HG03196 (cell line): ENCODE results near the gene PARVA.

Experiments
- ATAC-seq: cut with Tn5 transposase; IDR thresholded peaks from one replicate; pipeline ENCODE4 v1.9.1; 2021; ENCODE audit not compliant: unreplicated experiment

Gene PARVA

DNA sequence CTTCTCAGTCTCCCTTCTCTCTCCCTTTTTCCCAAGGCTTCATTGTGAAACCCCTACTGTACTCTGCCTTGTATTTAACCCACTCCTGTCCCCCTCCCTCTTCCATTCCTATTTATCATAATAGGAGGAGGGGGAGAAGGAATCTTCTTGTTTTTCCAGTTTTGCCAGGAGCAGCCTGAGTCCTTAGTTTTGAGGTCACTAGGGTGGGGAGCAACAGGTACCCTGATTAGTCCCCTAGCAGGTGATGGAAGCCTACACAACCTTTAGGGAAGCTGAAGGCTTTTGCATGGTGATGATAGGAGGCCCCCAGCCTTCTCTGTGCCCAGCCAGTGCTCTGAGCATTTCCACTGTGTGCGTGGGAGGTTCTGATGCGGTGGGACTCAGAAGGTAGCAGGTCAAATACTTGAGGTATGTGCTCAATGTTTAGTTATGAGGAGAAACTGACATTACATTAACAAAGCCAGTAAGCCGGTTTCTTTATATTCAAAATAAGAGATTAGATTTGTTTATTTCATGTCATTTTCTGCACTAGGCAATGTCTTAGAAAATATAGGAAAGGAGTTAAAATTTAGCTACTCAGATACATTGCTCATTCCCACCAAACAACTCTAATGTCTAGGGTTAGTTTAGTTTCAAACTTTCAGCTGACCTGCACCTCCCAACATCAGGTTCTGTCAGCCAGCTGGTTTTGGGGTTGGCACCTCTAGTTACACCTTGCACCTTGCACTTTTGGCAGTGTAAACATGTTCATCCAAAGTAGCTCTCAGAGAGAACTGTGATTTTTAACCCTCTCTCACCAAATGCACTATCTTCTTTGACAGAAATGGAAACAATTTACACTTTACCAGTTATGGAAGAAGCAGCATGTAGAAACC lies 26.0 kb downstream of the PARVA start:
- no peak for ATAC-seq

DNA sequence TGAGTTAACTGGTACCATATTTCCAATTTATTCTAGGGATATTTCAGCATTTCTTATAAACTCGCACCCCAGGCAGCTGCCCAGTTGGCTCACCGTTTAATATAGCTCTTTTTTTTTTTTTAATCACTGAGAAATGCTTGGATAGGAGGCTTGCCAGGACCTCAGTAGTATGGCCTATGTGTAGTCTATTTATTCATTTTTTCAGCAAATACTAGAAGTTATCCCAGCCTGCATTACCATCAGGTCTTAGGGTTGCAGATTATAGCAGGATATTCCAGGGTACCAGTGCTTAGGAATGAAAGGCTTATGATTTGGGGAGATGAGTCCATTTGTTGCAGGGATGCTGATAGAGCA lies 26.6 kb downstream of the PARVA start:
- ATAC-seq: no peak

DNA sequence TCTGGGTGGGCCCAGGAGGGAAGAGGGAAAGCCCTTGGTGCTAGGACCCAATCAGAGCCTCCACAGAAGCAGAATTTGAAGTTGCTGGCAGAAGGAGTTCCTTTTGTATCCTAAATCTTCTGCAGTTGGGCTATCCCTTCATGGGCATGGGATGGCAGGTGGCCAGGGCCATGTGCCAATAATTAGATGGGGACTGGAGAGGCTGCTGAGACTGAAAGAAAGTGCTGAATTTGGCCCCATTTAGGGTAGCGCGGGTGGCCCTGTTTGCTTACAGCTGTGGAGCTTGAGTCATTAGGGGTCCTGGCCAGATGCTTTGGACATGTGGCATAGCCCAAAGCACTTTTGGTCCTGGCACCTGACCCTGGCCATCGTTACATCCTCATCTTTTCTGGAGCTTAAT lies 27.1 kb downstream of the PARVA start:
- no peak for ATAC-seq

DNA sequence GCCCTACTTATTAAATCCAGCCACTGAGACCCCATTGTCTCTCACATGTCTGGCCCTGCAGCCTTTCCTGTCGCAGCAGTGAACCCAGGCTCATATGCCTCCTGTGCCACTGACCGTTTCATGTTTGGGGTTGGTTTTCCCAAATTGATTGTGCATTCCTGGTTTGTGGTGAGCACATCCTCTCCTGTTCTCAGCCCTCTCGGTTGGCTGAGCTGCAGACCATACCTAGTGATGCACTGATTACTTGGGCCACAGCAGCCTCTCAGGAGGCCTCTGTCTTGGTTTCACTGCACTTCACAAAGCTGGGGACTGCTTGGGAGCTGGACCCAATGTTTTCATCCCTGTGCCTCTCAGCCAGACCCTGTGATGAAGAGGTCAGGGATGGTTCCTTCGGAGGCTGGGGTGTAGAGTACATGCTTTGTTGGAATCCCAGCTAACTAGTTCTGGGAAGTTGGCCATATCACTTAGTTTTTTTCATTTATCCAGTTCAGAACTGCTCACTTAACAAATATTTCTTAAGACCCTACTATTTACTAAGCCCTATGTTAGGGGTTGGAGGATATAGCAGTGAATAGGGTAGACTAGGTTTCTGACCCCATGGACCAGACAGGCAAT lies 30.9 kb downstream of the PARVA start:
- ATAC-seq: no peak

DNA sequence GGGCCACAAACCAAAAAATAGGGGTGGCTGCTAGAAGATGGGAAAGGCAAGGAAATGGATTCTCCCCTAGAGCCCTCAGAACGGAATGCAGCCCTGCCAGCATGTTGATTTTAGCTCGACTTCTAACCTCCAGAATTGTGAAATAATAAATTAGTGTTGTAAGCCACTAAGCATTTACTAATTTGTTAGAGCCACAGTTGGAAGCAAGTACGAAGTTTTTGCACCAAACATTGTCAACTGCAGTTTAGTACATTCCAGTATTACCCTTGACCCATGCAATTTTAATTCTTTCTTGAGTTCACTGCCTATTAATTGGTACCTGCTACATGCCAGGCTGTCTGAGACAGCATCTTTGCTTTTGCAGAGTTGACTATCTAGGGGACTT lies 32.2 kb downstream of the PARVA start:
- ATAC-seq: no peak

DNA sequence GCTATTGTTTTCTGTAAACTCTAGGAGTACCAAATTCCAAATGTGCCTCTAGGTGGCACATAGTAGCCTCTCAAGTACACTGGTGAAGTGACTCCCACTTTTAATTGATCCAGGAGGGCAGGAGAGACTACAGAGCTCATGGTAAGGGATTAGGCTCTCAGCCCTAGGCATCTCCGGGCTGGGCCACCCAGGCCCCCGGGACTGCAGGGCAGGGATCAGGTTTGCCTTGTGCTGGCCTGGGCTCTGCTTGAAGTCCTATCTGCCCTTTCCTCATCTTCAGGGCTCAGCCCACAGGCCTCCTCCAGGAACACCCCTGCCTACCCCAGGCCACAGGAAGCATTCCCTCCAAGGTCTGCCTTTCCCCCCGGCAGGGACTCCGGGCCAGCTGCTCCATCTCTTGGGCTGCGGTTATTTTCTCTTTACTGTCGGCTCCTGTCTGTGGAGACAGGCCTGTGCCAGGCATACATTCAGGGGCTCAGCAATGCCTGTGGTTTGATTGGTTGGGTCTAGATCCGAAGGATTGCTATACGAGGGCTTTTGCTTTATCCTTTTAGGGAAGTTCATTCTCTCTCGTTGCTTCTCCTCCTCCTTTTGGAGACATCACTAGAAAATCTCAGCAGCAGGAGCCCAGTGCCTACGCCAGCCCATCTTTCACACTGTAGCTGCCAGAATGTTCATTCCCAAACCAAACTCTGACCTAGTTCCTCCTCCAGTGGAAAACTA lies 32.8 kb downstream of the PARVA start:
- no peak for ATAC-seq

DNA sequence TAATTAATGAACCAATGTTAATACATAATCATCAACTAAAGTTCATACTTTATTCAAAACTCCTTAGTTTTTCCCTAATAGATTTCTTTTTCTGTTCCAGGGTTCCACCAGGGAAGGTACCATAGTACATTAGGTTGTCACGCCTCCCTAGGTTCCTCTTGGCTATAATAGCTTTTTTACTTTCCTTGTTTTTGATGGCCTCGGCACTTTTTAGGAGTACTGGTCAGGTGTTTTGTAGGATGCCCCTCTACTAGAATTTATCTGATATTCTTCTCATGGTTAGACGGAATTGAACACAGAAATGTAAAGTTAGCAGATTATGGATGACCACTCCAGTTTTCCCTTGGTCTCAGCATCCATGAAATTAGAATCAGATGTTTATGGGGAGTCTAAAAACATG lies 34.0 kb downstream of the PARVA start:
- no peak for ATAC-seq

DNA sequence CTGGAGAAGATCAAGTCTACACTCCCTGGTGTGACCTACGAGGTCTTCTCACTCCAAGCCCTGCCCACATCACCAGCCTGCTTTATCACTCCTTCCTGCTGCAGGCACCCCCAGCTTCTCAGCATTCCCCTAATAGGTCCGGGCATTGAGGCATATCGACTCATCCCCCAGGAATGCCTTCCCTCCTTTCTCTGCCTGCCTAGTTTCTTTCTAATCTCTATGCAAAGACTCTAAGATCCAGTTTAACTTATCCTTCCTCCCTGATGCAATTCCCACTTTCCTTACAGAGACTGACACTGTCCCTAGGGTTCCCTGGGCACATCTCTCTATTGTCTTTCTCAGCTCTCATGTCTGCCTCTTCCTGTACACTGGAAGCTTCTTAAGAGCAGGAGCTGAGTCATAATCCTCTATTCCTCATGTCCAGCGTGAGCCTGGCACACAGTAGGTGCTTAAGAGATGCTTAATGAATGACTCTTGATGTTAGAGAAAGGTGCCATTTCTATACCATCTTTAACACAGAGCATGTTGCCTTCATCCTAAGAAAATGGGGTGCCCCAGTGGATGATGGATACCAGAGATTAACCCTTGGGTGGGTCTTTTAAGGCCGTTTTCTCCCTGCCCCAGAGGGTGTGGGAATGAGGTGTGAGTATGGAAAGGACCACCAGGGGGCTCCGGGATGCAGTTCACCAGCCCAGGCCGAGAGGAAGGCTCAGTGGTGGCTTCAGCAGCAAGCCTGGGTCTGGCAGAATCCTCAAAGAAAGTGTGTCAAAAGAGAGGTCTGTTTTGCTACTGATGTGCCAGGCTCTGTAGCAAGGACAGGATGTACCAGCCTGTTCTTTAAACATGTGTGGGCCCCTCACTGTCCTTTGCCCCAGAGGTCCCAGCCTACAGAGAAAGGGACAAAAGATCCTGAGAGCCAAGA lies 34.7 kb downstream of the PARVA start:
- no peak for ATAC-seq

DNA sequence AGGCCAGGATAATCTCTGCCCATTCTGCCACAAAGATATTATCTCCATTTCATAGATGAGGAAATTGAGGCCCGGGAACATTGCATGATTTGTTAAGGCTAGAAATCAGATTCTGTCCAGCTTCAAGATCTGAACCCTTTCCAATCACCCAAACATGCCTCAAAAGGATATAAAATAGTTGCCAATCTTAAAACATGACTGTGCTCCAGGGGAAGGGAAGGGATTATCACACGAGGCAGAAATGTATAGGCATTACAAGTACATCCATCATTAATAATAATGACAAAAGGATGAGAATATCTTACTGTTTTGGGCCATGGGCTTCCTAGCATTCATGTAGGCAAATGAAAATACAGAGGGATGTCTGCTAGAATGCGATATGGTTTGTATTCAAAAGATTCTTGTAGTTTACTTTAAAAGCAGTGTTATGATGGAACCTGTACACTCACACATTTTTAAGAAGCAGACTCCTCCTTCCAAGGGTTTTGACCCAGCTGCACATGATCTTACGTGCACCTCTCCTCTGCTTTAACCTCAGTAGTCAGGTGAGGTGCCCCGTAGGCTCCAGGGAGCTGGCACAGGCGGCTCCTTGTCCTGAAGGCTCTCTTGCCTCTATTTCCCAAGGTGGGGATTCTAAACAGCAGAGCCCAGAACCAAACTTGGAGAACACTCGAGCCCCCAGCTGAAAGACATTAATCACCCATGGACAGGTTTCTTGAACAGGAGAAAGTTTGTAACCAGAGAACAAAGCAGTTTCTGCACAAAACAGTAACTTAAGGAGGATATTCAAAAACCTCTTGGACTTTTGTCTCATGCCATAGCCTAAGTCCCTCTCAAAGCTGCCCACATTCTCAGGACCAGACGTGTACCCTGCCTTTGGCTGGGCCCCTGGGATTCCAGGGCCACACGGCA lies 36.0 kb downstream of the PARVA start:
- no peak for ATAC-seq

DNA sequence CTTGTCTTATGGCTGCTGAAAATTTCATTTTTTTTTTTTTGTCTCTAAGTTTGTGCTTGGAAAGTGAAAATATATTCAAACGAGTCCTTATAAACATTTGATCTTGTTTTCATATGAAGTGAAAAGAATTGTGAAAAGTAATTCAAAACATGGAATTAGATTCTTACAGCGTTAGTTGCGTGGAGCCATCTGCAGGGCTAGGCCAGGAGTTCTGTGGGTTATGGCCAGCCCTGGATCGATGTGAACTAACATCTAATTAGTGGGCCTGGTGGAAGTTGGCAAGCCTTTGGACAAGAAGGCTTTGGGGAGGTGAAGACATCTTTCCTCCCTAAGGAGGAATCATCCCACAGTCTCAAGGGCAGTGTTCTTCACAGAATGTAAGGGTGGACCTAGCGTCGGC lies 37.2 kb downstream of the PARVA start:
- no peak for ATAC-seq

DNA sequence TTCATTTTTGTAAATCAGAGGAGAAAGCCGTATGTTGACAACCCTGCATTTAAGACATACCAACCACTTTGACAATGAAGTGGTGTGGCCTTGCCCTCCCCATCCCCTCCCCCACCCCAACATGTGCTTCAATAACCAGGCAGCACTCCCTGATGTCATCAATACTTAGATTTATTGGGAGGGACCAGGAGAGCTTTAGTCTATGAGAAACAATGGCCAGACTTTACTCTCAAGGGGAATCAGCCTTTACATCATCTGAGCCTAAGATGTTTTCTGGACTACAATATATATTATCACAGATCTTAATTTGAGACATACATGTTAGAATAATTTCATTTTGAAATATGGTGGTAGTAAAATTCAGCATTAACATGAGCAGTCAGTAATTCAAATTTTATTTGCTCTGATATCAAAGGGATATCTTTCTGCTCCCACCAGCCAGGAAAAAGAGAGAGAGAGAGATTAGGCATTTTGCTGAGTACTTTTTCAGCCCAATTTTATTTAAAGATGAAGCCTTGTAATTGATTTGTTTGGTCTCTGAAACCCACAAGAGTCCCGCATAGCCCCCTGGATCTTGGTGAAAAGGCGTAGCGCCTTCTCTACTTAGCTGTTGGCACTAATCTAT lies 38.1 kb downstream of the PARVA start:
- no peak for ATAC-seq

DNA sequence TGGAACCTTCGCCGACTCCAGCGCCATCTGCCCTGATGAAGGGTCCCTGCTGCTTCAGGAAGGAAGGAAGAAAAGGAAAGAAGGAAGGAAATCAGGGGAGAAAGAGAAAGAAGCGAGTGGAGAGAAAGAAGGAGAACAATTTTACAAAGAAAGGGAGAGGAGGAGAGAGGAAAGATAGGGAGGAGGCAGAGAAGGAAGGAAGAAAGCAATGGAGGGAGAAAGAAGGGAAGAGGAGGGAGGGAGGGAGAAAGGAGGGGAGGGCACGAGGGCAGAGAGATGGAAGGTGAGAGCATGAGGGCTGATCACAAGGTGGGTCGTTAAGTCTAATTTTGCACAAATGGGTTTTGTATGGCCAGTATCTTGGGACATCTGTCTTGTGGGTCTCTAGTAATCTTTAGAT lies 39.2 kb downstream of the PARVA start:
- ATAC-seq: no peak

DNA sequence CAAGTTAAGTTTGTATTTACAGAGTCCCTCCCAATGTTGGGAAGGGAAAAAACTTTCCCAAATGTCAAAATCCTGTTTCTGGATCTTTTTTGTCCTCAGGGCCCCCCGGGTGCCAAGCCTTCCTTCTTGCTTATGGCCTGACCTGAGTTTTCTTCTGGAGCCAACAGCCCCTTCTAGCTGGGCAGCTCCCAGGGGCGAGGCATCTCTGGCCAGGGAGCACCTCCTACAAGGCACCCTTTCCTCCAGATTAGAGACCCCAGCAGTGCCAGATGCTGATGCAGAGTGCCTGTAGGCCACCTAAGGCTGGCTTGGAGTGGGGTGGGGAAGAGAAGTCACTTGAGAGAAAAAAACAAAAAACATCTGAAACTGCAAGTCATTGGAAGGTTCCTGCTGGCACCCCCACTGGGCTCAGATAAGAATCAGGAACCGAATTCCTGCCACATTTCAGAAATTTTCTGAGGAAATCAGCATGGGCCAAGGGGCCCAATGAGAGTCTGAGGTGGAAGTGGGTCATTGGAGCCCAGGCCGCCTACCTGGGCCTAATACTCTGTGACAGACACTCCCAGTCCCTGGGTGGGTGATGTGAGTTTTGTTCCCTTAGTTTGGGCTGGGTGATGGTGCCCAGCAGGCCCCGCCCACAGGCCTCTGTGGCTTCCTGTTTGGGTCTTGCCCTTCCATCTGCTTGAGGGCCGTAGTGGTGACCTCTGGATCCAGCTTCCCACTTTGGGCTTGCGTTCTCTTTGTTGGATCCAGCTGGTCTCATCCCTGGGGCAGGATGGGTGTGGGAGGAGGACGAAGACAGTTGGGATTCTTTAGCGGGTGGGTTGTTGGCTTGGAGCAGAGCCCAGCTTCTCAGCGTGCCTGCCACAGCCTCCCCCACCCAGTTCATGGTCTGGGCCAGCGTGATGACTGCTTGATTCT lies 40.6 kb downstream of the PARVA start:
- ATAC-seq: no peak

DNA sequence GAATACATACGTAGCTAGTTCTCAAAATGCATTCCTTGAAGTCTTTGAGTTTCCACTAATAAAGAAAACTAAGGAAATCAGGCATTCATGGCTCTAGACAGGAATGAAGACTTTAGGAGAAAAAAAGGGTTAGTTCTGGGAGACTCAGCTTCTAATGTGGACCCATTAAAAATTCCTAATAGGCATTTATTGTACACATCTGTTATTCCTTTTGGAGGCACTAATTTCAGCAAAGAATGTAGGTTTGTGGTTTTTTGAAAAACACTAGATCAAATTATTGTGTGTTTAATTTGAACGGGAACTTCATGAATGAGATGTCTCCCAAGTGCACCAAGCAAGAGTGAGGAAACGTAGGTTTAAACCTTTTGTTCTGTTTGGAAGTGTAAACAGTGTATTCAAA lies 42.7 kb downstream of the PARVA start:
- ATAC-seq: no peak

DNA sequence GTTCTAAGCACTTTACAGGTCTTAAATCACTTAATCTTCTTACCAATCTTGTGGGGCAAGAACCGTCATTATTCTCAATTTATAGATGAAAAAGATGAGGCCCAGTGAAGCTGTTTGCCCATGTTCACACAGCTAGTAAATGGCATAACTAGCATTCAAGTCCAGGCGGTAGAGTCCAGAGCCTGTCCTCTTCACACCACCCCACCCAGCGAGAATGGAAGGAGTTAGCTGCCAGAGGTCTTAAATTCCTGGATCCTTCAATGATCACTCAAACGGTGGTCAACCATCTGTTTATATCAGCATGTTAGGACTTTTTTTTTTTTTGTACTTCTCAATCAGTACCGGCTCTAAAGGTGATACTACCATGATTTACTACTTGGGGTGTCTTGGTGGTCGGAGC lies 43.3 kb downstream of the PARVA start:
- ATAC-seq: no peak

DNA sequence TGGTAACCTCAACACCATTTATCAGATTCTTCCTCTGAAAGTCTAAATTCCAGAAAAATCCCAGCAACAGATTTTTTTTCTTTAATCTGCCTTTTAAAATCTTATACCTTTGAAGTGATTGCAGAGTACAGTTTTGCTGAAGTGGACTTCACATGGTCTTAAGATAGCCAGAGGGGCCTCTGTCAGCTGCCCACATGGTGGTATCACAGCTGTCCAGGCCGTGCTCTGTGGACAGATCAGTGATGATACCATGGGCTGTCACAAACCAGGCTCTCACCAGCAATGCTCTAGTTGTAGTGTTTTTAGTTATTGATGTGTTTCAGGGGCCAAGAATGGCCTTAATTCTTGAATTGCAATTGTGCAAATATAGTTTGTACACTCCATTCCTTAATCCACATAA lies 44.0 kb downstream of the PARVA start:
- ATAC-seq: no peak

DNA sequence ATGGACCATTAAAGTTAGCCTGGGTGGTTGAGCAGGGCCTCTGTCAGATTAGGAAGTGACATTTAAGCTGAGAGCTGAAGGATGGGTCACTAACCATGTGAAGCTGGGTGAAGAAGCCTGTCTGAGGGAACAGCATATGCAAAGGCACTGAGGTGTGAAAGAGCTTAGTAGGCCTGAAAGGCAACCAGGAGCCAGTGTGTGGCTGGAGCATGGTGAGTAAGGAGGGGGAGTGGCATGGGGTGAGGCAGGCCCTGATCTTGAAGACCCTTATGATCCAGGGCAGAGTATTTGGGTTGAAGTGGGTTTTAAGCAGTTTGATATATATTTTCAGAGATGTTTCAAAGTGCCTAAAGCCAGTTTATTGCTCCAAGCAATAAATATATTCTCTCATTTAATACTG lies 48.8 kb downstream of the PARVA start:
- no peak for ATAC-seq

DNA sequence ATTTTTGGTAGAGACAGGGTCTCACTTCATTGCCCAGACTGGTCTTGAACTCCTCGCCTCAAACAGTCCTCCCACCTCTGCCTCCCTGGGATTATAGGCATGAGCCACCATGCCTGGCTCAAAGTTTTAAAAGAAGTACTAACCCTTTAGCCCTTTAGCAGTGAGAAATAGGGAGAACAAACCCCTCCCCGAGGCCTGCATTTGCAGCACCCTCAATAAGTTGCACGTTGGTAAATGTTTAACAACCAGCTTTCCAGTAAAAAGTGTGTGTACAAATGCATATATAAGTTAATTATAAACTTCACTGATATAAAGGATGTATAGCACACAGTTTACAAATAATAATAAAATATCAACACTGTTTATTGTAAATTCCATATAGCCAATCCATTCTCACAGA lies 51.8 kb downstream of the PARVA start:
- ATAC-seq: no peak

DNA sequence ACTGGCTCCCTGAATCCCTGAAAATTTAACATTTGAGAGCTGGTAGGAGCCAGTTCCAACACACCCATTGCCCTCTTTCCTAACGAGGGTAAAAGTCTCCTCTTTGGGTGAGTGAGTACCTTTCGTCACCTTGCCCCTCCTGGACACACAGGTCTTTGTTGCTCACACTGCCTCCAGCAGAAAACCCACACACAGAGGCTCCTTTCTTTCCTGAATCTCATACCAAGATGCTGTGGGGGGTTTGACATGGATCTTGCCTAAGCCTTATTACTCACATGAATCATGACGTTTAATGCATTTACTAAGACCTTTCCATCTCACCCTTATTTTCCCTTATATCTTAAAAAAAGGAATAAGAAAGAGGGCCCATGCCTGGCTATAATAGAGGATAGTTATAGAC lies 53.0 kb downstream of the PARVA start:
- ATAC-seq: no peak
